Dermis lymphatic vessel endothelial cell (primary cell): ENCODE results near the gene CISTR. TPM values are rescaled to one million over a fixed set of nuclear protein-coding genes. Genes with fewer than 3 reads are reported as not detected.

Source experiments
- total RNA-seq: library from RNA; depleted of rRNA; stranded (reverse); fragments of >200 nt; gene quantifications from 2 replicates; pipeline ENCODE4 v1.2.1, GENCODE V29; 2014

Gene CISTR
- not detected in 2 replicates for total RNA-seq

GRCh38 chr12:53751336-53752191 lies at the start of gene CISTR:
TSS of gene CISTR (minus strand) at chr12:53751979.

GRCh38 chr12:53727310-53728041 lies 24.3 kb downstream of the CISTR start, which contains the start of gene CALCOCO1:
TSS of gene CALCOCO1 (minus strand) at chr12:53727452. CDS start at chr12:53725242, 2,210 bp downstream.

Other genes with a start within 250 kb of the CISTR start
- not detected in 2 replicates for gene NPFF, start 244.5 kb downstream of the CISTR start, total RNA-seq
- 8.0 and 9.7 TPM in 2 replicates for gene ATF7, start 125.6 kb downstream of the CISTR start, total RNA-seq
- gene ATP5MC2, start 75.9 kb downstream of the CISTR start, total RNA-seq = 123 and 126 TPM in 2 replicates
- gene CALCOCO1, start 24.5 kb downstream of the CISTR start, total RNA-seq = 86.2 and 92.7 TPM in 2 replicates
- under 0.01 TPM in 1 of 2 replicates, not detected in the other for gene HOXC13, start 186.9 kb upstream of the CISTR start, total RNA-seq
- gene HOXC12, start 202.9 kb upstream of the CISTR start, total RNA-seq = under 0.01 TPM in 1 of 2 replicates, not detected in the other
- gene HOXC11, start 221.1 kb upstream of the CISTR start, total RNA-seq = 0.11 TPM in 1 of 2 replicates, not detected in the other
- gene HOTAIR, start 223.0 kb upstream of the CISTR start, total RNA-seq = not detected in 2 replicates
- gene HOXC10, start 233.2 kb upstream of the CISTR start, total RNA-seq = not detected in 2 replicates
- gene HOXC9, start 248.2 kb upstream of the CISTR start, total RNA-seq = 0.22 TPM in 1 of 2 replicates, not detected in the other